Small intestine (tissue), 7 donors: ENCODE data around the gene PHF13. TPM values are rescaled to one million over a fixed set of nuclear protein-coding genes. Genes with fewer than 3 reads are reported as not detected.

Source experiments
- DNase-seq, 2 donors: peaks; one replicate each; pipeline versions ENCODE4 v3.0.0 to v3.0.0-alpha.2; 2013
- FAIRE-seq: peaks from 2 replicates; lab custom pipeline; 2012; peaks lifted over from hg19 to GRCh38; lab: Jason Lieb, UNC
- H3K27ac ChIP-seq, 3 donors: one replicate each; pipeline ENCODE4 v1.5.1; 2013; ENCODE audit warnings: low read length in 2 of 3, mild to moderate bottlenecking in 2 of 3, control low read depth in 1 of 3, inconsistent platforms in 1 of 3, low read depth in 1 of 3, moderate library complexity in 1 of 3
- H3K27me3 ChIP-seq, 3 donors: one replicate each; pipeline ENCODE4 v1.6.1; 2013; ENCODE audit warnings: low read length in 3 of 3, inconsistent platforms in 1 of 3; ENCODE audit not compliant: control insufficient read depth in 3 of 3, insufficient read depth in 3 of 3
- H3K36me3 ChIP-seq, 3 donors: one replicate each; pipeline ENCODE4 v1.6.1; 2013; ENCODE audit warnings: low read length in 3 of 3, inconsistent platforms in 1 of 3, low read depth in 1 of 3, mild to moderate bottlenecking in 1 of 3, moderate library complexity in 1 of 3; ENCODE audit not compliant: control insufficient read depth in 3 of 3, insufficient read depth in 2 of 3
- H3K4me1 ChIP-seq, 3 donors: one replicate each; pipeline ENCODE4 v1.6.1; 2013; ENCODE audit warnings: low read length in 2 of 3, inconsistent platforms in 1 of 3, low read depth in 1 of 3, mild to moderate bottlenecking in 1 of 3, moderate library complexity in 1 of 3; ENCODE audit not compliant: control insufficient read depth in 3 of 3, insufficient read depth in 2 of 3
- H3K4me3 ChIP-seq, 3 donors: one replicate each; pipeline ENCODE4 v1.5.1; 2013; ENCODE audit warnings: low read length in 3 of 3, control low read depth in 1 of 3, inconsistent platforms in 1 of 3, low read depth in 1 of 3, mild to moderate bottlenecking in 1 of 3, moderate library complexity in 1 of 3
- H3K9me3 ChIP-seq, 2 donors: one replicate each; pipeline ENCODE4 v1.6.1; 2013; ENCODE audit warnings: low read depth in 1 of 2, low read length in 1 of 2; ENCODE audit not compliant: control insufficient read depth in 2 of 2, insufficient read depth in 1 of 2
- WGBS, 3 donors: extraction: QIAGEN DNeasy Blood & Tissue Kit; methylation state at CpG; one replicate each; pipeline ENCODE4 v1.1.7; 2013; 5-methylcytosine and 5-hydroxymethylcytosine counted together
- polyA plus RNA-seq, 4 donors: library from polyadenylated mRNA; stranded (reverse) in 3 of 4; unstranded in 1 of 4; fragments of 200-250 nt in 3 of 4; fragments of 120-200 nt in 1 of 4; gene quantifications; one replicate each; pipeline versions ENCODE4 v1.2.1 to v1.2.3, GENCODE V29; 2013
- donor health status: healthy with polysubstance abuse.
- donor health status: control.
- donor health status: control.
- donor health status: Bipolar disorder and iron deficiency.
- donor health status: healthy.

The PHF13 gene
- polyA plus RNA-seq, 4 donors, result 4.0 to 13.4 (median 4.8) TPM

DNA sequence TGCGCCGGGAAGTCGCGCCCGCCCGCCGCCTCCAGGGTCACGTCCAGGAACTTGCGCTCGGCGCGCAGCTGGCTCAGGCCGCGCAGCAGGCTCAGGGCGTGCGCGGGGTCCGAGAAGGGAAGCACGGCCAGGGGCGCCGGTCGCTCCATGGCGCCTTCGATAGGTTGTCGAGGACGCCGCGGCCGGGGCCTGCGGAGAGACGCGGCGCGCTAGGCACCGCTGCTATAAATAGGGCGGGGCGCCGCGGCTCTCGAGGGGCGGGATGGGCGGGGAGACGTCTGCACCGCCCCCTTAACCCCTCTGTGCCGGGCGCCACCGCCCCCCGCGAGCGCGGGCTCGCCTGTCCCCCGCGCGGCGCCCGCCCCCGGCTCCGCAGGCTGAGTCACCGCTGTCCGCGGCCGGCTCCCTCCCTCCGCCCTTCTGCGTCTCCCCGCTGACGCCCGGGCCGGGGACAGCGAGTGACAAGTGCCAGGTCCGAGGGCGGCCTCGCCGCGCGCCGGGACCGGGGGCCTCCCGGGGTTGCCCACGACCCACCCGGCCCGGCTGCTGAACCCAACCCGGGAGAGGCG, 10.8 kb upstream of the PHF13 start, which contains the start of gene KLHL21:
TSS of gene KLHL21 (minus strand) at position 201 of the 569 bp plus-strand sequence. CDS start at position 149, 52 bp downstream.
- Histone ChIP-seq H3K4me1 (peaks cover 0 to 22% (median 3%) of the 10 kb centered on the region in 3 donors), H3K27ac (peak within 1 kb of the TSS; percentile 95 to 100 (median 99)), H3K27me3 (no peaks in the 10 kb centered on the region), H3K9me3 (no peaks in the 10 kb centered on the region), H3K4me3 (peak within 1 kb of the TSS; percentile 72 to 89 (median 82)), H3K36me3 (peaks cover 0 to 19% (median 4%) of the 10 kb centered on the region in 3 donors)
- WGBS, 3 donors, result 0% methylated on average over 24 to 84 of the region's 84 CpGs
- DNase-seq (peak; percentile 88 to 94), FAIRE-seq (no peak)

DNA sequence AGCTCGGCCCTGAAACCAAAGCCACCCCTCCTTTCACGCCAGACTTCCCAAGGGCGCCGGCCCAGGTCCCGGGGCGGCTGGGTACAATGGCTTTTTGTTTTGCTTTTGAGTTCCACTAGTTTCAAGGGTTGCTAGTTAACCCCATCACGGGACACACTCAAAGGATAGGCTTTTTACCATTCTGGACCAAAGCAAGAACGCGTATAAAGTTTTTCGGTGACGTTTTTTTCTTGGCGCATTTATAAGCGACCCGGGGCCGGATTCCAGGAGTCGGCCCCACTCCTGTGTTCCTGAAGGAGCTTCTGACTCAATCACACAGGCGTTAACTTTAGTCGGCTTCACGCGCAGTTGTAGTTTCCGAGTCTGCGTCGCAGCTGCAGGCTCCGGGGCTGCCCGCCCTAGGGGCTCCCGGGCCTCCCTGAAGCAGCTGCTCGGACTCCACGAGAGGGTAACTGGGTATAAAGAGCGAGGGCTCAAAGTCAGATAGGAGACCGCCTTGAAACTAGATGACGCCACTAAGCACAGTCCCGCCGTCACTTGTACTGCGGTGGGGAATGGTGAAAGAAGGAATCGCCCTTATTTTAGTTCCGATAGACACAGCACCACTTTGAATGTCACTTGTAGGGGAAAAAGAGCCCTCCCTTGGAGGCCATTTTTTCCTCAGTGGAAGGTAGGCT, 10.2 kb upstream of the PHF13 start:
- FAIRE-seq, result no peak
- Histone ChIP-seq H3K27me3 (no peaks in the 10 kb centered on the region), H3K36me3 (peaks cover 0 to 13% (median 0%) of the 10 kb centered on the region in 3 donors), H3K4me3 (peak overlapping the region; percentile 41 to 89 (median 54)), H3K9me3 (no peaks in the 10 kb centered on the region), H3K27ac (peak overlapping the region; percentile 95 to 100 (median 99)), H3K4me1 (peaks cover 0 to 22% (median 3%) of the 10 kb centered on the region in 3 donors)
- 1% methylated on average over 35 to 36 of the region's 36 CpGs for WGBS, 3 donors
- DNase-seq, result peak; percentile 71 to 90

DNA sequence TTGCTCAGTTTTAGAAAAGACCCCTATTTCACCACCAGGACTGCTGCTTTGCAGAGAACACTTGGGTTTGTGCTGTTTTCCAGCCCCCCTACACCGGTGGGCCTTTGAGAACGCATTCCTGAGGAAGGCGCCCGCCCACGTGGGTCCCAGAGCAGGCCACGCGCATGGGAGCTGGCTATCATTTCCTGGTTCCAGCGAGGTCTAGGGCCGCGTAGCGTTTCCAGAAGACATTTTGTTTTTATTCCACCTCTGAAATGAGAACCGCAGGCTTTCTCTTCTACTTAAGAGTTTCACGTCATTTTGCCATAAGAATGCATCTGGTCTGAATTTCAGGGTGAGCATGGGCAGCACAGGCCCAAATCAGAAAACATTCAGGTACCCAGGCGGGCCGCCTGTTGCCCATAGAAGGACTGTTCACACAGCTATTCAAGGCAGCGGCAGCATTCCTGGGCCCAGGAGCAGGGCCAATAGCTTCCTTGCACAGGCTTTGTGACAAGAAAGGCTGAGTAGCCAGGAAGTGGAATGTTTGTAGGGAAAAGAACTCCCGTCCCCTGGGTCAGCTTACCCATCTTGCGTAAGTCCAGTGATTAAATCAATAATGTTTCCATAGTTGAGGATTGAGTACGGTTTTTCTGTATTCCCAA, 9.5 kb upstream of the PHF13 start:
- FAIRE-seq (no peak), DNase-seq (no peak)
- Histone ChIP-seq H3K9me3 (no peaks in the 10 kb centered on the region), H3K36me3 (peaks cover 0 to 9% (median 0%) of the 10 kb centered on the region in 3 donors), H3K4me1 (peaks cover 0 to 22% (median 3%) of the 10 kb centered on the region in 3 donors), H3K4me3 (peak overlapping the region in 2 of 3 donors; percentile 41 to 89), H3K27me3 (no peaks in the 10 kb centered on the region), H3K27ac (peak overlapping the region; percentile 95 to 100 (median 99))
- WGBS, 3 donors, result 38 to 65% (median 63%) methylated on average over 19 of the region's 19 CpGs

DNA sequence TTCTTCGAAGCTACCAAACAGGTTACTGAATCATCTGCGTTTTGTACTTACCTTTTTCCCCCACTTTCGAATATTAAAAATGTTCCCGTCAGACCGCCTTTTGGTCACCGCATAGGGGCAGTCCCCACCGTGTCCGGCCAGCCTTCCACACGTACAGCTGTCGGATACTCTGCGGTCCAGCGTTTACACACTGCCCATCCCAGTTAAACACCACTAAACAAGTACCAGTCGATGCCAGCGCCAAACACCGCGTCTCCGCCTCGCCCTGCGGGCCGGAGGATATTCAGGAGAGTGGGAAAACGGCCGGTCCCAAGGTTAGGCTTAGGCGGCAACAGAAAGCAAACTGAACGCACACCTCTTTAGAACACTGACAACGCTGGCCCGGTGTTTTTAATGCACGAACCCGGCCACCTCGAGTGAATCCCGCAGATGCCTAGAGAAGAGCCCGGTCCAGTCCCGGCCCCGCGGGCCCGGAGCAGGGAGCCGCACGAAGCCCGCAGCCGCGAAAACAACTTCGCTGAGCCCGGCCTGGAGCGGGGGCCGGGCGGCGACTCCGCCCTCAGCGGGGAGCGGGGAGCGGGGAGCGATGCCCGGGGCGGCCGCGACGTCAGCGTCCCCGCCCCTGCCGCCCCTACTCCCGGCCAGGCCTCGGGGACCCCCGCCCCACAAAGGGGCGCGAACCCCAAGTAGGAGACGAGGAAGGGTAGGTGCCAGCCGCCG, 730 bp upstream of the PHF13 start:
- Histone ChIP-seq H3K4me1 (no peaks in the 10 kb centered on the region), H3K27ac (peak overlapping the region; percentile 88 to 91 (median 90)), H3K4me3 (peak overlapping the region; percentile 85 to 99 (median 87)), H3K27me3 (no peaks in the 10 kb centered on the region), H3K9me3 (no peaks in the 10 kb centered on the region), H3K36me3 (peaks cover 0 to 10% (median 0%) of the 10 kb centered on the region in 3 donors)
- WGBS, 3 donors, result 0 to 1% (median 1%) methylated on average over 44 to 67 of the region's 67 CpGs
- no peak for FAIRE-seq
- peak in 1 of 2 donors; percentile 62 for DNase-seq

DNA sequence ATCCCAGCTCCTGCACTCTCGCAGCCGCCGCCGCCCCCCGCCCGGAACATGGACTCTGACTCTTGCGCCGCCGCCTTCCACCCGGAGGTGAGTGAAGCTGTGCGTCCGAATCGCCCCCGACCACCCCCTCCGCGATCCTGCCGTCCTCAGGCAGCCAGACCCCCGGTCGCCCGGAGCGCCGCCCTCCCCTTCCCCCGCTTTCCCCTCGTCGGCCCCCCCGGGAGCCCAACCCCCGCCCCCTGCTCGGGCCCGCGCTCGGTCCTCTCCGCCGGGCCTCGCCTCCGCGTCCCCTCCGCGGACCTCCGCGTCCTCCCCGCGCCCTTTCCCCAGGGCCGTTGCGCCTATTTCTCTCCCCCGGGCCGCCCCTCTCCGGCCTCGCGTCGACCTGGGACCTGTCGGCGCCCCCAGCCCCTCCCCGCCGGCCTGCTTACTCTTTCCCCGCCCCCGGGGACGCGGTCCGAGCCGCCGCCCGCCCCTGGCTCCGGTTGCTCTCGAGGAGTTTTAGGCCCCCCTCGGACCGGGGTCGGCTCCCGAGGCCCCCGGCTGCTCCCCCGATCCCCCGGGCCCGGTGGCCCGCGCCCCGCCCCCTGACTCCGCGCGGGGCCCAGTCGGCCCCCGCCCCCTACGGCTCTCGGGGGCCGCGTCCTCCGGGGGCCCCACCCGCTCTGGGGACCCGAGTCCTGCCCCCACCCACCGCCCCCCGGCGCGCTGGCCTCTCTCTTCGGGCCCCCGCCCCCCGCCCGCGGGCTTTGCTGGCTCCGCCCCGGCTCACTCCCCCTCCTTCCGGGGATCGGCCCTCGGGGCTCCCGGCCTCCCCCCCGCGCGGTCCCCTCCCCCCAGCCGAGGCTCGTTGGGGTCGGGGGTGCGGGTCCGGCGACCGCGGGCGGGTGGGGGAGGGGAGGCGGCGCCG, 743 bp downstream of the PHF13 start:
- peak overlapping the region; percentile 65 to 87 (median 78) for H3K27ac ChIP-seq
- WGBS, 3 donors, result 0 to 2% (median 1%) methylated on average over 43 to 114 of the region's 117 CpGs
- H3K27me3 ChIP-seq, result no peaks in the 10 kb centered on the region
- H3K4me1 ChIP-seq, result no peaks in the 10 kb centered on the region
- H3K36me3 ChIP-seq, result peaks cover 0 to 21% (median 0%) of the 10 kb centered on the region in 3 donors
- FAIRE-seq, result no peak
- peak; percentile 26 to 67 for DNase-seq
- H3K9me3 ChIP-seq, result no peaks in the 10 kb centered on the region
- peak overlapping the region; percentile 56 to 99 (median 99) for H3K4me3 ChIP-seq

DNA sequence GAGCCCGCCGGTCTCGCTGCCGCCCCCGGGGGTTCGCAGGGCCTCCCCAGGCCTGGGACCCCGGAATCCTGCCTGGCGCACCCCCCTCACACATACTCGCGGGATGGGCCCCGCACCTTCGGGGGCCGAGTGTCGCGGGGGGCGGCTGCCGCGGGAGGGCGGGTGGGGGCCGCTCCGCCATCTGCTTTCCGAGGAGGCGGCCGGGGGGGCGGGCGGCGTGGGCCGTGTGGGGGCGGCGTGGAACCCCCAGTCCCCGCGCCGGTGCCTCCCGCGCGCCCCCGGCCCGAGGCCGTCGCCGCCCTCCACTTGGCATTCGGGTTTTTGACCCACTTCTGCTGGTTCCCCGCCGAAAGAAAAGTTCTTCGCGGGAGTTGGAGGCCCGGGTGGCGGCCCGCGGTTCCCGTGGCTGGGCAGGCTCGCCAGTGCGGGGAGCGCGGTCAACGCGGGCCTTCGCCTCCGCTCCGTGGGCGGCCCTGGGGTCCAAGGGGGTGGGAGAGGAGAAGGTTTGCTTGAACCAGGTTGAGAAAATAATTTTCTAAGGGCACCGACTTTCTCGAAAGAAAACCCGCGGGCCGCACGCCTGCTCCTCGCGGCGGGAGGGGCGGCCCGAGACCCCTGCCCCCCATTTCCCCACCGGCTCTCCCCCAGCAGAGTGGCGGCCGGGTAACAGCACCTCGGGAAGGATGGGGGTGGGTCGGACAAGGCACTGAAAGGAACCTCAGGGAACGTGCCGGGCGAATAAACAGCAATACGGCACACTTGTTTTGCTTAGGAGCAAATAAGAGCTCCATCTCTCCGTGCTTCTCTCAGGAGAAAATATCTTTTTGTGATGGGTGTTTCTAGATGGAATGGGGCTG, 1.6 kb downstream of the PHF13 start:
- WGBS, 3 donors, result 2 to 3% (median 2%) methylated on average over 58 to 82 of the region's 82 CpGs
- Histone ChIP-seq H3K36me3 (peaks cover 5 to 30% (median 6%) of the 10 kb centered on the region in 3 donors), H3K4me3 (peak overlapping the region; percentile 56 to 99 (median 99)), H3K27me3 (no peaks in the 10 kb centered on the region), H3K4me1 (no peaks in the 10 kb centered on the region), H3K9me3 (no peaks in the 10 kb centered on the region), H3K27ac (no peak overlapping the region)
- FAIRE-seq, result no peak
- peak in 1 of 2 donors; percentile 39 for DNase-seq

DNA sequence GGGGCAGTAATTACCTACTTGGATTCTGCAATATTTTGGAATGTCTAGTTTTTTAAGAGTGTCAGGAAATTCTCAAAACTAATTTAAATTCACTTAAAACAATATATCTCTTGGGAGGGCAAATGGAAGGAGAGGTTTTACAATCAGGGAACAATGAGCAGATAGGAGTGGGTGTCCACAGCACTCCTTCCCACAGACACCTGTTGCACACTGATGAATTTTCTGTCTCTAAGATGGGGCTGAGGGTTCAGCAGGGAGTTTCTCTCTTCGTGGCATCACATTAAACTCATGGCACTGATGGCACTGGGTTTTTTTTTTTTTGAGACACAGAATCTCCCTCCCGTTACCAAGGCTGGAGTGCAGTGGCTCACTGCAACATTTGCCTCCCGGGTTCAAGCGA, 5.5 kb downstream of the PHF13 start:
- Histone ChIP-seq H3K27ac (no peak overlapping the region), H3K36me3 (peaks cover 11 to 64% (median 12%) of the 10 kb centered on the region in 3 donors), H3K27me3 (no peaks in the 10 kb centered on the region), H3K4me1 (no peaks in the 10 kb centered on the region), H3K4me3 (no peak overlapping the region), H3K9me3 (no peaks in the 10 kb centered on the region)
- FAIRE-seq, result no peak
- WGBS, 3 donors, result 92 to 98% (median 93%) methylated on average over 4 of the region's 4 CpGs
- no peak for DNase-seq
